HG03342 (cell line): ENCODE results near the gene ABRACL.

Experiments used
- ATAC-seq: cut with Tn5 transposase; IDR thresholded peaks from one replicate; pipeline ENCODE4 v1.9.1; 2021; ENCODE audit warnings: mild to moderate bottlenecking, moderate library complexity; ENCODE audit not compliant: unreplicated experiment

ABRACL gene

DNA sequence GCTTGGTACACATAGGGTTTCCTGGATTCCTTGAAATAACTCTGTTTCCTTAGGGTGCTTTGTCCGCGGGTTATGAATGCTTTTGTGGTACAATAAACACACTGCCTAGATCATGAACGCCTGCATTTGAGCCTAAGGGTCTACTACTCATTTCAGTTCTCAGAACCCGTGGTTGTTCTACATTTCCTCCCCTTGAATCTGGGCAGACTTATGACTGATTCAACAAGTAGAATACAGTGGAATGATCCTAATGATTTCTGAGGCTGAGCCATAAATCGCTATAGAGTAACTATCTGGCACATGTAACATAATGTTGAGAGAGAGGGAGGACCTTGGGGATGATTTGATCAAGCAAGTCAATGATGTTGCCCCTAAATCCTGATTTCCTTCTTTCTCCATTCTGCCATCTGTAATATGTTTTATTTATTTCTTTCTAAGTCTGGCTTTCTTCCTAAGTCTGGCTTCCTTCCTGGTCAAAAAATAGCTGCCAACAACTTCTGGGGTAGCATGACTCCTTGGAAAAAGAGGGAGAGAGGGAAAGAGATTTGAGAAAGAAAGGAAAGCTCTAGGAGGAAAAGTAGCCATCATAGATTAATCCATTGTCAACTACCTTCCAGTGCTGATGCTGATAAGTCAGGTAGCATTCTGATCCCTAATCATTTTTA lies 23.0 kb downstream of the ABRACL start:
- ATAC-seq, result no peak

DNA sequence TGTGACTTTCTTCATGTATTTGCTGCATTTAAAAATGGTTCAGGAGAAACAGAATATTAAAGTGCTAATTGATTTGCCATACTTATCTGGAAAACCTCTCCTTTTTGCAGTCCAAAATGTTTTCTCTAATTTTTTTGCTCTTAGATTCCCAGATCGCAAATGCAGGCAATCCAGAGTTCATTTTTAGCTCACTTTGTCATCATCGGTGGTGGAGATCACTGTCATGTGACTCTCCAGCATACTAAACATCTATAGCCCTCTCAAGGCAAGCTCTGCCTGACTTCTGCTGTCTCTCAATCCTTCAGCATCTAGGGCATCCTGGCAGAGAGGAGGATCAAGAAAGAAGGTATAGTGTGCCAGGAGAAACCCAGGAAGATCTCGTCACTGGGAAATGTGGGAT lies 24.8 kb downstream of the ABRACL start:
- no peak for ATAC-seq

DNA sequence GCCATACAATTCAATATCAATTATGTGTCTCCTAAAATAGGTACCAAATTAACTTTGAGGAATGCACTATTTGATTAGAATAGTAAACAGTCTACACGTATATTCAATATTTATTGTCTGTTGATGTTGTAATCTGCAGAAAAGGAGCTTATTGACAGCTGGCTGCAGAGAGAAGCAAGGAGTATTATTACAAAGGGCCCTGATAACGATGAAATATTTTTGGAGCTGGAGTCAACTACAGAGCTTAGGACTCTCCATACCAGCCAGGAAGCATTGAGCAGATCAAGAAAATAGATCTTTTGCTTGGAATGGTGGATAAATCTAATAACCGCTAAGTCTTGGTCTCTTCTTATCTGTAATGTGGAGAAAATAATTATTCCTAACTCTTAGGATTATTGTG lies 25.5 kb downstream of the ABRACL start:
- ATAC-seq, result no peak

DNA sequence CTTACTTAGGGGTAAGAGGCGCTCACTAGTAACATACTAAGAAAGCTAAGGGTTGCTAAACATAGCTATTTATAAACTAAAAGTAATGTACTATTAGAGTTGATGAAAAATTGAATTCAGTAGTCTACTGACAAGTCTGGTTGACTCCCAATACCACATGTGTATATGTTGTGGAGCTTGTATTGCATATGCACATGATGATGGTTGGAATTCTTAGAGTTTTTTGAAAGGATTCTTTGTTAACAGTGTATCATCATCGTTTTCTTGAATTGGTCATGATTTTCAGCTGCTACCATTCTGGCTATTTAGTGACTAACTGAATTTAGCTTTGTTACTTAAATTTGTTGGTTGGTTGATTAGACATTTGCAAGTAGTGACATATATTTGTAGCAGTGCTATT lies 27.2 kb downstream of the ABRACL start:
- no peak for ATAC-seq

DNA sequence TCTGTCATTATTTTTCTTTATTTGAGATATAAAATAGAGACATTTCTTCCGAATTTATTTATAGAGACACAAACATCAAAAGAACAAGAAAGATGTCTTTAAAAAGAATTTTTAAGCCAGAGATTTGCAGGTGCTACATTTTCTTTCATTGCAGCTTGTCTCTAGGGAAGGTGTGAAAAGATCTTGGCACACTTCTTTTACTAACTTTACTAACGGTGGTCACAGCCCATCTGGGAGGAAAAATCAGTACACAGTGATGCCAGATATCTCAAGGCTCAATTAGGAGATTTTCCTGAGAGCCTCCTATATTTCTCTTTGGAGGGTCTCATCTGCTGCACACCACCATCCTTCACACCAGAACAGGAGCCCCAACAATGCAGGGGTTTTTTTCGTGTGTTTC lies 29.5 kb downstream of the ABRACL start:
- ATAC-seq, result no peak

DNA sequence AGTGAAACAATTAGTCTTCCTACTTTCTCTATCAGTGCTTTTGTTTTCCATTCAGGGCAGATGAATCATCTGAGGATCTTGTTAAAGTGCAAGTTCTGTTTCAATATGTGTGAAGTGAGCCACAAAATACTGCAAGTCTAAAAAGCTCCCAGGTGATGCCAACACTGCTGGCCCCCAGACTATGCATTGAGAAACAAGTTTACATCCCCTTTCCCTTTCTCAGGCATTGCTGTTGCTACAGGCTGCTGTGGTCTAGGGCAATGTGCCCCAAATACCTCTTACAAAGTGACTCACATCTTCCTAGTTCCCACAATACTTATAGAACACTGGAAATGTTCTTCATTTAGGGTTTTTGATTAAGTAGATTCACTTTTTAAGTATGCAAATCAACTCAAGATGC lies 31.8 kb downstream of the ABRACL start:
- ATAC-seq, result no peak

DNA sequence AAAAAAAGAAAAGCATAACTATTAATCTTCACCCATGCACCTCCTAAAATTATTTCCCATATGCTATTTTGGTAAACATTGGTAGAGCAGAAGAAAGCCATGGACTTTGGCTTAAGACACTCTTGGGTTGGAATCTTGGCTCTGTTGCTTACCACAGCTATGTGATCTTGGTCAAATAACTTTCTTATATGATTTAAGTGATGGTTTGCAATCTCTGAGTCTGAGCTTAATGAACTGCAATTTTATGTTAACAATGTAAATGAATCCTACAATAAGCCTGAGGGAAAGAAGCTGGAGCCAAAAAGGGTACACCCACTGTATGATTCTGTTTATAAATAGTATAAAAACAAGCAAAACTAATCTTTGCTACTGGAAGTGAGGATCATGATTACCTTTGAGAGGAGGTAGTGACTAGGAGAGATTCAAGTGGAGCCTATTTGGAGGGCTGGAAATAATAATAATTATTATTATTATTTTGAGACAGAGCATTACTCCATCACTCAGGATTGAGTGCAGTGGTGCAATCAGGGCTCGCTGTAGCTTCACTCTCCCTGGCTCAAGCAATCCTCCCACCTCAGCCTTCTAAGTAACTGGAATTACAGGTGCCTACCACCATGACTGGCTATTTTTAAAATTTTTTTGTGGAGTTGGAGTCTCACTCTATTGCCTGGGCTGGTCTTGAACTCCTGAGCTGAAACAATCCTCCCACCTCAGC lies 34.5 kb downstream of the ABRACL start:
- ATAC-seq, result no peak

DNA sequence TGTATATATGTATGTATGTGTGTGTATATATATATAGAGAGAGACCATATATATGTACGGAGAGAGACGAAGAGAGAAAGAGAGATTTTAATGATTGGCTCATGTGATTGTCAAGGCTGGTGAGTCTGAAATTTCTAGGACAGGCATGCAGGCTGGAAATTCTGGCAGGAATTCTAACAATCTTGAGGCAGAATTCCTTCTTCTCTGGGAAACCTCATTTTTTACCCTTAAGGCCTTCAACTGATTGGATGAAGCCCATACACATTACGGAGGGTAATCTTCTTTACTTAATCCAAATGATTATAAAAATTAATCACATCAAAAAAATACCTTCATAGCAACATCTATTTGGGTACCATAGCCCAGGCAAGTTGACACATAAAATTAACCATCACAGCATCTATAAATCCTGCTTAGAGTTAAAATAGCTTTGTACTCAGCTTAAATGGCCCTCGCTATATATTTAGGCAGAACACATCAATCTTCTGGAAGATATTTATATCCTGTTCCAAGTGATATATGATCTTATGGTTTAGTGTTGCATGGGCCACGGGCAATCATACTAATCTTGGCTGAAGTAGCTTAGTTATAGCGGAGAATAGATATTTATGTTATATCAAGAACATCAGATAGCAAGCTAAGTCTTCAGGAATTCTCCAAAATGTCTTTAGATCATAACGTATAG lies 36.6 kb downstream of the ABRACL start:
- no peak for ATAC-seq

DNA sequence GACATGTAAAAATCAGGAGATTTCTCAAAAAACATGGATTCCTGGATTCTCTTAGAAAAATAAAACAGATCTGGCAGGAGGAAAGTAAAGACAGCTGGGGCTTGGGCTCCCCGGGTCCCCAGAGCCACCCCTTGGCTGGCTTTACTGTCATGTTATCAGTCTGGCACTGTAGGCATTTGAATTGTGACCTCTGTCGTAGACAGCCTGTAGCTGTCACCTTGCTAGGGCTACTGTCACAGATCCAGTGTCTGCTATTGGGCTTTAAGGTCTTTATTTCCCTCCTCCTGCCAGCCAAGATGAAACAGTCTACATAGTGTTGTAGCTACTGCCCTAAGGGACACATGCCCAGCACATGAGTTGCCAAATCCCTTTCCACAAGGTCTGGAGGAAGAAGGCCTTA lies 37.5 kb downstream of the ABRACL start:
- no peak for ATAC-seq

DNA sequence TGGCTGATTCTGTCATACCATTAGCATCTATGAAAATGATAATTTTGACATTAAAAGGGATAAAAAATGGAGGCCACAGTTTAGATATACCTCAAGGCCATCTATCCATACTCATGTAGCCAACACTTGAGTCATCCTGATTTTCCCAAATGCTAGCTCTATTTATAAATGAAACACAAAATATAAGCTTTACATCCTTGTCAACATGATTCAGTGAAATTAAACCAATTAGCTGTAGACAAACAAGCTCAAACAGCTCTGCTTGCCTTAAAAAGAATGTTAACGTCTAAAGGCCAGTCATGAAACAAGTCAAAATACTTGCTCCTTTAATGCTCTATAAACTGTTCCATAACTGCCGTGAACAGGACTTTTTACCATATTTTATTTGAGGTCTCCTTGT lies 40.3 kb downstream of the ABRACL start:
- no peak for ATAC-seq

DNA sequence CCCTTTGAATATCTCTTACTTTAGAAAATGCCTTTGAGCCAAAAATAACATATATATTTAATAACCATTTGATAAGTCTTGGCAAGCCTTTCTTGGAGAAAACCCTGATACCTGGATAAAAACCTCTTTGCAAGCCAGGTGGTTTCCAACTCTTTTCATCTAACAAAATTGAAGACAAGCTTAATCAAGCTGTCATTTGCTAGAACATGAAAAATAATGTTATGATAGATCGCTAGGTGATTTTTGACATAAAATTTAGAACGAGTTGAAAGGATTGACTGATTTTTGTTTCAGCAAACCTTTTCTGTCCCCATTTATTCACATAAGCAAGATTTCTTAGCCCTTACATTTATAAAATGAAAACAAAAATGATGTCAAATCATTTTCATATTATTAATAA lies 44.6 kb downstream of the ABRACL start:
- no peak for ATAC-seq

DNA sequence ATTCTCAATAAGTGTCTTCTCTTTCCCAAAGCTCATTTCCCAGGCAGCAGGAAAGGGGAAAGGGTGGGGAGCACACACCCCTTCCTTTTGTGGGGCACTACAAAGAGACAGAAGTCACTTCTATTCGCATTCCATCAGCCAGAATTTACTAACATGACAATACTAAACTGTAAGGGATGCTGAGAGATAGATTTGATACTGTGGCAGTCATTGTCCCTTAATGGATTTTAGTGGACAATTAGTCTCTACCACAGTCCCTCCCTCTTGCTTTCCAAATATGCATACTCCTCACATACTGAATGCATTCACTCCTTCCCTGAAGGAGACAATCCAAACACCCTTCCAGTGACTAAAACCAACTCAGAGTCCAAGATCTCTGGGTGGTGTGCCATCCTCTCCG lies 50.5 kb downstream of the ABRACL start:
- ATAC-seq, result no peak

DNA sequence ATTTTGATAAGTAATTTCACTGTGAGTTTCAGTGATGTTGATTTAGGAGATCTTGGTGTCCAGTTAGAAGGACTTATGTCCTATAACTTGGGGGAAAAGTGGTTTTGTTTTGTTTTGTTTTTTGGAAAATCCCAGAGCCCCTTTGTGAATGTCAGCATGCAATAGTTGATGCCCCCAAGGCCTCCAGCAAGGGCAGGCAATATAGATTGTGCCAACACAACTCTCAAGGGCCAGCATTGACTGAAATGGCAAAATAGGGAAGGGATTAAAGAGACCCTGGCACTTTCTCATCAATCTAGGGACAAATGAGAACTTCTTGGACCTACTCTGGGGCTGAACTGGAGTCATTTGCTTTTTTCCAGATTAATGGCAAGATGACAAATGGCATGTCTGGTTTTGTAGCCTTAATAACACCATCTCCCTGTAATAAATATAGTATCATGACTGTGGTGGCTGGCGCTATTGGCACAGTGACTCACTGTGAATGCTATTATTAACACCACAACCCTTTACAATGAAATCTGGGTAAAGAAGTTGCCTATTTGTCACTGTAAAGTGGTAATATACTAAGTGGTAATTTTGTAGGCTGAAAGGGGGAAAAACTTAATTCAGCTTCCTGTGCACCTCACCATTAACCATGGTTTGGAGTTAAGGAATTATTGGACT lies 51.8 kb downstream of the ABRACL start:
- ATAC-seq, result no peak

DNA sequence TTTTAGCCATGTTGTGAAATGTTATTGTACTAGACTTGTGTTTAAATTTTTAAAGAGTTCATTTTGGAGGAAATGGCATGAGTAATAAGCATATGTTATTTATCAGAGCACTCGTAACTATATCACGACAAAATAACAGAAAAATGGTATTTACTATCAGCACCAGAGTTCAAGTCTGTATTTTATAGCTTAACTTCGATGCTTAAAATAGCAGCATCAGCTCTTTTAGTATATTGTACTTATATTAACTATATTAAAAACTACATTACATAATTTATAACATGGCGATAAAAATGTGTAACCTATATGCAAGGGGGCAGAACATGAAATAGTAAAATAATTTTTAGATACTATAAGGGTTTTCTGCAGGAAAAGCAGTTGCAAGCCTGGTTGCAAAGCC lies 52.9 kb downstream of the ABRACL start:
- ATAC-seq, result no peak

DNA sequence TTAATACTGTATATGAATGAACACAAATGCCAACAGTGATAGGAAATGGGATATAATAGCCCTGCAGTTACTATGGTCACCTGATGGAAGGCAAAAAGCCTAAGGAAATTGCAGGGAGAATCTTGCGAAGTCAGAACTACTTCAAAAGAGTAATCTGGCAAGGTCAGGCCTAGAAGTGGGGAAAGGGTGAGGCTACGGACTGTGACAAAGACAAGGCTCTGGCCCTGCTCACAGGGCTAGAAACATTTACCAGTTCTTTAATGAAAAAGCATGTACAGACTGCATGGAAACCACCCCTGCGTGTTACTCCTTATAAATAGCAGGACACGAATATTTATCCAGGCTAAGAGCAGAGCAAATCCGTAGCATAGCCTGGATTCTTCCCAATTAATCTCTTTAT lies 53.8 kb downstream of the ABRACL start:
- ATAC-seq, result no peak

DNA sequence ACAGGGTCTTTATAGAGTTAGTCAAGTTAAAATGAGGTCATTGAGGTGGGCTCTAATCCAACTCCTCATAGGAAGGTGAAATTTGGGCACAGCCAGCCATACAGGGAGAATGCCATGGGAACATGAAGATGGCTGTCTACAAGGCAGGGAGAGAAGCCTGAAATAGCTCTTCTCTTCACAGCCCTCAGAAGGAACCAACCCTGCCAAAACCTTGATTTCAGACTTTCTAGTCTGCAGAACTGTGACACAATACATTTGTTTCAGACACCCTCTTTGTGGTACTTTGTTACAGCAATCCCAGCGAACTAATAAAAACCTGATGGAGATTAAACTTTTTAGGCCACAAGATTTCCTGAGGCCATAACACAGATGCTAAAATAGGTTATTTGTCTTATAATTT lies 63.3 kb downstream of the ABRACL start:
- ATAC-seq, result no peak
